CD4-positive, CD25-positive, alpha-beta regulatory T cell (primary cell): ENCODE data around the gene HIPK1. TPM values are rescaled to one million over a fixed set of nuclear protein-coding genes. Genes with fewer than 3 reads are reported as not detected.

ENCODE experiments used
- ATAC-seq, 2 donors: fragments of 150-1000 bp; cut with Tn5 transposase; one replicate each; pipeline ENCODE4 v1.10.0; 2021; ENCODE audit warnings: low read depth in 2 of 2, moderate number of reproducible peaks in 2 of 2, moderate library complexity in 1 of 2
- DNase-seq, 3 donors: peaks; one replicate each; pipeline versions ENCODE4 v3.0.0 to v3.0.0-alpha.2; 2012 to 2022; ENCODE audit warnings: mixed read lengths in 1 of 3
- H3K27ac ChIP-seq: one replicate; pipeline ENCODE4 v1.7.0; 2013; ENCODE audit warnings: mild to moderate bottlenecking, low read length; ENCODE audit not compliant: insufficient read depth, poor library complexity, severe bottlenecking
- H3K27me3 ChIP-seq: one replicate; pipeline ENCODE4 v1.7.0; 2013; ENCODE audit warnings: low read length; ENCODE audit not compliant: control insufficient read depth, insufficient read depth
- H3K36me3 ChIP-seq: one replicate; pipeline ENCODE4 v1.7.0; 2013; ENCODE audit warnings: mild to moderate bottlenecking, low read length, moderate library complexity; ENCODE audit not compliant: control insufficient read depth, insufficient read depth
- H3K4me1 ChIP-seq: 2 replicates; pipeline ENCODE4 v1.7.0; 2013; ENCODE audit warnings: mild to moderate bottlenecking, low read length; ENCODE audit not compliant: insufficient read depth, control insufficient read depth, poor library complexity, severe bottlenecking
- H3K4me3 ChIP-seq: one replicate; pipeline ENCODE4 v1.7.0; 2013; ENCODE audit warnings: low read depth, mild to moderate bottlenecking, low read length, moderate library complexity
- H3K9me3 ChIP-seq, 2 experiments: 1 replicate in 1 of 2; 2 replicates in 1 of 2; pipeline ENCODE4 v1.7.0; 2013; ENCODE audit warnings: low read length in 2 of 2, mild to moderate bottlenecking in 1 of 2, moderate library complexity in 1 of 2; ENCODE audit not compliant: control insufficient read depth in 2 of 2
- H3K27ac Mint-ChIP-seq, 3 donors: one replicate each; pipeline ENCODE4 v1.8.0; 2020 to 2022; ENCODE audit warnings: mild to moderate bottlenecking in 3 of 3, mixed read lengths in 3 of 3, moderate library complexity in 2 of 3
- H3K27me3 Mint-ChIP-seq: one replicate; pipeline ENCODE4 v1.8.0; 2022; ENCODE audit warnings: mild to moderate bottlenecking, mixed read lengths
- H3K36me3 Mint-ChIP-seq: one replicate; pipeline ENCODE4 v1.8.0; 2020; ENCODE audit warnings: mixed read lengths
- H3K4me1 Mint-ChIP-seq, 4 donors: one replicate each; pipeline ENCODE4 v1.8.0; 2020 to 2022; ENCODE audit warnings: mixed read lengths in 4 of 4, mild to moderate bottlenecking in 1 of 4
- H3K4me3 Mint-ChIP-seq, 4 donors: one replicate each; pipeline ENCODE4 v1.8.0; 2020 to 2022; ENCODE audit warnings: mild to moderate bottlenecking in 4 of 4, mixed read lengths in 4 of 4, moderate library complexity in 3 of 4
- H3K9me3 Mint-ChIP-seq, 7 donors: one replicate each; pipeline ENCODE4 v1.8.0; 2020 to 2022; ENCODE audit warnings: mixed read lengths in 7 of 7, mild to moderate bottlenecking in 3 of 7, moderate library complexity in 2 of 7
- polyA plus RNA-seq, 4 donors: library from polyadenylated mRNA; unstranded; fragments of 300-500 nt; fragmentation: Illumina TruSeq; gene quantifications; one replicate each; pipeline ENCODE4 v1.2.3, GENCODE V29; 2021
- total RNA-seq: library from RNA; stranded (reverse); gene quantifications from one replicate; pipeline ENCODE4 v1.2.3, GENCODE V29; 2022

The HIPK1 gene
- total and polyA plus RNA-seq, 5 donors from 2014 or later: 8.6 to 189 (median 12.0) TPM

DNA sequence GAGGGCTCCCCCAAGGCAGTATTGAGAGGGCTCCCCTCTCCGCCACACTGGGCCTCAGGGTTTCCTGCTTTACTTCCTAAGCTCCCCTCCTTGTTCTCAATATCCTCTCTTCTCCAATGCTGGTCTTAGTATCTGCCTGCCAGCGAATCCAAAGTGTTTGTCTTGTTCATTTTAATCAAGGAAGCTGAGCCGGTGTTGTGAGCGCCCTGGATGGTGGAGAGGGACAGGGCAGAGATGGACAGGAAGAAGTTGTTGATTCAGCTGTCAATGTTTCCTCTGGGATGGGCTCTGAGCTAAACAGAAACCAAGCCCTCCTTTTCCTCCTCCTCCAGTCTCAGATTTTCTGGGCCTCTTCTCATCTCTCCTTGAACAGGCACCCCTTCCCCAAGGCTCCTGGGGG, 55.6 kb downstream of the HIPK1 start:
- H3K9me3 ChIP-seq: no peaks in the 10 kb centered on the region
- Mint-ChIP-seq H3K36me3 (no peaks in the 10 kb centered on the region), H3K4me1 (peaks cover 0 to 2% (median 0%) of the 10 kb centered on the region in 4 donors), H3K27me3 (no peaks in the 10 kb centered on the region), H3K4me3 (no peak overlapping the region), H3K27ac (no peak overlapping the region), H3K9me3 (peaks cover 0 to 3% (median 0%) of the 10 kb centered on the region in 7 donors)
- H3K27ac ChIP-seq: no peak overlapping the region
- ATAC-seq (no peak), DNase-seq (no peak)
- no peaks in the 10 kb centered on the region for H3K4me1 ChIP-seq
- no peaks in the 10 kb centered on the region for H3K27me3 ChIP-seq
- no peak overlapping the region for H3K4me3 ChIP-seq
- peaks cover 3% of the 10 kb centered on the region for H3K36me3 ChIP-seq

GRCh38 chr1:113986802-113987201, 57.7 kb downstream of the HIPK1 start:
- H3K36me3 ChIP-seq: no peaks in the 10 kb centered on the region
- Mint-ChIP-seq H3K4me3 (no peak overlapping the region), H3K9me3 (peaks cover 0 to 3% (median 0%) of the 10 kb centered on the region in 7 donors), H3K27ac (no peak overlapping the region), H3K36me3 (no peaks in the 10 kb centered on the region), H3K4me1 (peaks cover 0 to 2% (median 0%) of the 10 kb centered on the region in 4 donors), H3K27me3 (no peaks in the 10 kb centered on the region)
- H3K27me3 ChIP-seq: peaks cover 7% of the 10 kb centered on the region
- DNase-seq (no peak), ATAC-seq (no peak)
- no peak overlapping the region for H3K27ac ChIP-seq
- H3K4me1 ChIP-seq: no peaks in the 10 kb centered on the region
- H3K9me3 ChIP-seq: no peaks in the 10 kb centered on the region
- no peak overlapping the region for H3K4me3 ChIP-seq

DNA sequence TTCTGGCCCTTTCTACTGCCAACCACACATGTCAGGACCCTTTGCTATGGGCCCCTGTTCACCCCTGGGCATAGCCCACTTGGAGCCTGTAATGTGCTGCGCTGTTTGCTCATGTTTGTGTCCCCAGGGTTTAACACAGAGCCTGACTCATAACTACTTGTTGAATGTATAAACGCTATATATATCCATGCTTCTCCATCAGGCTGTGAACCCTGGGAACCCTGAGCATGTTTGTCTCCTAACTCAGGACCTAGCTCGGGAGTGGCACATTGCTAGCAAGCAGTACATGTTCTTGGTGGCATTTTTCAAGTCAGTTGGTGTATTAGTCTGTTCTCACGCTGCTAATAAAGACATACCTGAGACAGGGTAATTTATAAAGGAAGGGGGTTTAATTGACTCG, 58.1 kb downstream of the HIPK1 start:
- no peaks in the 10 kb centered on the region for H3K9me3 ChIP-seq
- H3K4me3 Mint-ChIP-seq: no peak overlapping the region
- peak overlapping the region in 1 of 3 donors; percentile 39 for H3K27ac Mint-ChIP-seq
- H3K4me1 ChIP-seq: no peaks in the 10 kb centered on the region
- ATAC-seq: no peak
- peaks cover 0 to 3% (median 0%) of the 10 kb centered on the region in 7 donors for H3K9me3 Mint-ChIP-seq
- H3K27me3 Mint-ChIP-seq: no peaks in the 10 kb centered on the region
- H3K27me3 ChIP-seq: peaks cover 7% of the 10 kb centered on the region
- H3K36me3 ChIP-seq: no peaks in the 10 kb centered on the region
- H3K36me3 Mint-ChIP-seq: no peaks in the 10 kb centered on the region
- peaks cover 0 to 2% (median 0%) of the 10 kb centered on the region in 4 donors for H3K4me1 Mint-ChIP-seq
- no peak overlapping the region for H3K27ac ChIP-seq
- DNase-seq: no peak
- no peak overlapping the region for H3K4me3 ChIP-seq

DNA sequence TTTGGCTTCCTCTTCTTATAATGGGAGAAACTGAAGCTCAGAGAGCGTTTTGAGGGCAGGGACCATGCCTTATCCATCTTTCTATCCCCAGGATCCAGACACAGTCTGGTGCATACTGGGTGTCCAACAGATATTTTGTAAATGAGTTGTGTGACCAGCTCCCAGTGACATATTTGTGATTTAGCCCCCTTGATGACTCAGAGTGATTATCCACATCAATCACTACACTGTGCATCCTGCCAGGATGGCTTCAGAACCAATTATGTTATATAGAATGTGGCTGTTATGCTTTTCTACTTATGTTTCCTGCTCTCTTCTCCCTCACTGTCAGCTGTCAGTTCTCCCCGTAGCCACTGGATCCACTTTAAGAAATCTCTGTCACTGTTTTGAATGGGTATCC, 61.4 kb downstream of the HIPK1 start:
- ATAC-seq (no peak), DNase-seq (no peak)
- no peak overlapping the region for H3K4me3 Mint-ChIP-seq
- Histone ChIP-seq H3K27me3 (peaks cover 7% of the 10 kb centered on the region), H3K4me3 (no peak overlapping the region), H3K9me3 (peaks cover 11 to 20% of the 10 kb centered on the region in 2 experiments), H3K4me1 (no peaks in the 10 kb centered on the region), H3K27ac (no peak overlapping the region), H3K36me3 (no peaks in the 10 kb centered on the region)
- H3K27ac Mint-ChIP-seq: no peak overlapping the region
- H3K36me3 Mint-ChIP-seq: peaks cover 5% of the 10 kb centered on the region
- no peaks in the 10 kb centered on the region for H3K27me3 Mint-ChIP-seq
- H3K9me3 Mint-ChIP-seq: peaks cover 2 to 21% (median 9%) of the 10 kb centered on the region in 7 donors
- H3K4me1 Mint-ChIP-seq: no peaks in the 10 kb centered on the region

GRCh38 chr1:113990961-113991360, 61.8 kb downstream of the HIPK1 start:
- no peaks in the 10 kb centered on the region for H3K4me1 Mint-ChIP-seq
- Histone ChIP-seq H3K4me3 (no peak overlapping the region), H3K4me1 (no peaks in the 10 kb centered on the region), H3K27ac (no peak overlapping the region), H3K36me3 (no peaks in the 10 kb centered on the region), H3K9me3 (peaks cover 12 to 22% of the 10 kb centered on the region in 2 experiments), H3K27me3 (peaks cover 7% of the 10 kb centered on the region)
- no peak for ATAC-seq
- peaks cover 5% of the 10 kb centered on the region for H3K36me3 Mint-ChIP-seq
- DNase-seq: no peak
- H3K27me3 Mint-ChIP-seq: no peaks in the 10 kb centered on the region
- H3K4me3 Mint-ChIP-seq: no peak overlapping the region
- H3K9me3 Mint-ChIP-seq: peaks cover 2 to 21% (median 8%) of the 10 kb centered on the region in 7 donors
- no peak overlapping the region for H3K27ac Mint-ChIP-seq

GRCh38 chr1:113991467-113991997, 62.4 kb downstream of the HIPK1 start:
- Mint-ChIP-seq H3K4me3 (no peak overlapping the region), H3K27ac (no peak overlapping the region)
- no peak for ATAC-seq

GRCh38 chr1:113993072-113993471, 63.9 kb downstream of the HIPK1 start:
- no peak overlapping the region for H3K4me3 ChIP-seq
- H3K36me3 ChIP-seq: no peaks in the 10 kb centered on the region
- Mint-ChIP-seq H3K36me3 (peaks cover 5% of the 10 kb centered on the region), H3K9me3 (peaks cover 2 to 26% (median 8%) of the 10 kb centered on the region in 7 donors), H3K27ac (no peak overlapping the region), H3K27me3 (peaks cover 17% of the 10 kb centered on the region), H3K4me1 (peaks cover 0 to under 1% (median 0%) of the 10 kb centered on the region in 4 donors), H3K4me3 (no peak overlapping the region)
- peaks cover 9% of the 10 kb centered on the region for H3K27me3 ChIP-seq
- DNase-seq (no peak), ATAC-seq (no peak)
- peaks cover 15 to 22% of the 10 kb centered on the region in 2 experiments for H3K9me3 ChIP-seq
- no peak overlapping the region for H3K27ac ChIP-seq
- H3K4me1 ChIP-seq: no peaks in the 10 kb centered on the region

More at GRCh38 chr1:113991467-113991997, 62.4 kb downstream of the HIPK1 start:
- Mint-ChIP-seq H3K4me1 (no peaks in the 10 kb centered on the region), H3K36me3 (peaks cover 5% of the 10 kb centered on the region), H3K27me3 (peaks cover 5% of the 10 kb centered on the region), H3K9me3 (peaks cover 2 to 21% (median 8%) of the 10 kb centered on the region in 7 donors)
- DNase-seq: no peak
- no peak overlapping the region for H3K27ac ChIP-seq
- H3K4me3 ChIP-seq: no peak overlapping the region
- peaks cover 15 to 22% of the 10 kb centered on the region in 2 experiments for H3K9me3 ChIP-seq
- H3K36me3 ChIP-seq: no peaks in the 10 kb centered on the region
- H3K27me3 ChIP-seq: peaks cover 9% of the 10 kb centered on the region
- H3K4me1 ChIP-seq: no peaks in the 10 kb centered on the region

DNA sequence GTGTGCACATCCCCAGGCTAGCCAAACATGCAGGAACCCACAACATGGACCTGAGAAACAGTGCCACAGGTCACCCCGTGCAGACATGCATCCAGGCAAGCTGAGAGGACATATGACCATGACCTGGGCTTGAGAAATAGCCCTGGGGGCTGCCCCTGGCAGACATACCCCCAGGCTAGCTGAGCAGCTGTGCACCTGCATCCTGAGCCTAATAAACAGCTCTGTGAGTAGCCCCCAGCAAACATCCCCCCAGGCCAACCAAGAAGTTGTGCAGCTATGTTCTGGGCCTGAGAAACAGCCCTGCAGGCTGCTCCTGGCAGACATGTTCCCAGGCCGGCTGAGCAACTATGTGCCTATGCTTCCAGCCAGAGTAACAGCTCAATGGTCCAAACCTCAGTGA, 64.6 kb downstream of the HIPK1 start:
- peaks cover 0 to 4% (median 0%) of the 10 kb centered on the region in 4 donors for H3K4me1 Mint-ChIP-seq
- DNase-seq (no peak), ATAC-seq (no peak)
- Histone ChIP-seq H3K27me3 (peaks cover 9% of the 10 kb centered on the region), H3K4me3 (no peak overlapping the region), H3K9me3 (peaks cover 15 to 22% of the 10 kb centered on the region in 2 experiments), H3K27ac (no peak overlapping the region), H3K4me1 (no peaks in the 10 kb centered on the region), H3K36me3 (no peaks in the 10 kb centered on the region)
- H3K27ac Mint-ChIP-seq: no peak overlapping the region
- no peak overlapping the region for H3K4me3 Mint-ChIP-seq
- H3K9me3 Mint-ChIP-seq: peaks cover 2 to 26% (median 8%) of the 10 kb centered on the region in 7 donors
- H3K27me3 Mint-ChIP-seq: peaks cover 24% of the 10 kb centered on the region
- peaks cover 5% of the 10 kb centered on the region for H3K36me3 Mint-ChIP-seq
